ENCODE results near the gene MPP3. TPM values are rescaled to one million over a fixed set of nuclear protein-coding genes. Genes with fewer than 3 reads are reported as not detected.

MPP3 gene
- total RNA-seq, 1 experiment from 2014 or later: 34.3 TPM

DNA sequence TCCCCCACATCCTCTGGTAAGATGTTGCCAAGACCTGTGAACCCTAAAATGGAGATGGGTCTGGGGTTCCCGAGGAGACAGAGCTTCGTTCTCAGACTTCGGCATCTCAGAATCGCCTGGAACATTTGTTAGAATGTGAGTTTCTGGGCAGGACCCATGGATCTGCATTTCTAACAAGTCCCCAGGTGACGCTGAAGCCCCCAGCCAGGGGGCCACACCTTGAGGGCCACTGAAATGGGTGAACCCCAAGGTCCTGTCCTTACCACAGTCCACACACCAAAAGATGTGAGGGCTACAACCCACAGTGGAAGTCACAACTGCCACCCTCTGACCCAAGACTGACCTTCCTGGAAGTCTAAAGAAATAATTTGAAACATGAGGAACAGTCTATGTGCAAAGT, 14.0 kb downstream of the MPP3 start:
- intact Hi-C loops (cut with micrococcal nuclease): no loop called here
- no peak for ATAC-seq
- POLR2A ChIA-PET (ENCODE audit: unreplicated experiment): interaction anchor here (0.5 to 0.6 kb wide), 2 partner anchors 168 to 1801 kb away, joined by 5 to 6 read pairs; no protein-coding TSS in a partner anchor

DNA sequence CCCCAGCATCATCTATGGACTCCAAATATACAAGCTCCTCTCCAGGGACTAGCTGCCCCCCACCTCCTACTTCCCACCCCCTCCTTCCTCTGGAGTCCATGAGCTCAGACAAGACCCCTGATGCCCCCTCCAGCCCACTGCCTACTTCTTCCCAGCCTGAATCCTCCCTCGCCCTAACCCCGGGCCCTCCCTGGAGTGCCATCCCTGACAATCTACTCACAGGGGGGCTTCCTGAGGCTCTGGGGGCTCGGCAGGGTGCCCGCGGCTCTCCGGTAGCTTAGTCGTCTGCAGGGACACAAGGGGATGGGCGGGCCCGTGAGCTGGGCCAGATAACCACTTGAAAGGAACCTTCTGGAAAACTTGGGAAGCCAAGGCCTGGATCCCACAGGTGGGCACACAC, 15.1 kb downstream of the MPP3 start:
- peaks cover 20% of the 10 kb centered on the region; the same call in 1 of the 2 replicates for H3K36me3 ChIP-seq (ENCODE audit: low read depth, low read length)
- H3F3A ChIP-seq (ENCODE audit: low read length, unreplicated experiment): no peaks in the 10 kb centered on the region
- H3K9me3 ChIP-seq (ENCODE audit: low read length): no peaks in the 10 kb centered on the region
- H3K27me3 ChIP-seq (ENCODE audit: low read length): no peaks in the 10 kb centered on the region
- H3K27ac ChIP-seq (ENCODE audit: low read length): no peak overlapping the region
- H3K4me2 ChIP-seq (ENCODE audit: low read length): no peak overlapping the region
- ChIA-PET CTCF (no interaction called here), POLR2A (ENCODE audit: unreplicated experiment) (interaction anchor here (0.6 kb wide), 1 partner anchor 592 kb away, joined by 3 read pairs; no protein-coding TSS in a partner anchor)
- TF ChIP-seq EZH2 (IDR thresholded peaks at IDR 0.05; ENCODE audit: low read length, unreplicated experiment) (no peak), EZH2phosphoT487 (IDR thresholded peaks at IDR 0.05; ENCODE audit: borderline replicate concordance, low read length) (no peak)
- TF ChIP-seq, protein P1, sequence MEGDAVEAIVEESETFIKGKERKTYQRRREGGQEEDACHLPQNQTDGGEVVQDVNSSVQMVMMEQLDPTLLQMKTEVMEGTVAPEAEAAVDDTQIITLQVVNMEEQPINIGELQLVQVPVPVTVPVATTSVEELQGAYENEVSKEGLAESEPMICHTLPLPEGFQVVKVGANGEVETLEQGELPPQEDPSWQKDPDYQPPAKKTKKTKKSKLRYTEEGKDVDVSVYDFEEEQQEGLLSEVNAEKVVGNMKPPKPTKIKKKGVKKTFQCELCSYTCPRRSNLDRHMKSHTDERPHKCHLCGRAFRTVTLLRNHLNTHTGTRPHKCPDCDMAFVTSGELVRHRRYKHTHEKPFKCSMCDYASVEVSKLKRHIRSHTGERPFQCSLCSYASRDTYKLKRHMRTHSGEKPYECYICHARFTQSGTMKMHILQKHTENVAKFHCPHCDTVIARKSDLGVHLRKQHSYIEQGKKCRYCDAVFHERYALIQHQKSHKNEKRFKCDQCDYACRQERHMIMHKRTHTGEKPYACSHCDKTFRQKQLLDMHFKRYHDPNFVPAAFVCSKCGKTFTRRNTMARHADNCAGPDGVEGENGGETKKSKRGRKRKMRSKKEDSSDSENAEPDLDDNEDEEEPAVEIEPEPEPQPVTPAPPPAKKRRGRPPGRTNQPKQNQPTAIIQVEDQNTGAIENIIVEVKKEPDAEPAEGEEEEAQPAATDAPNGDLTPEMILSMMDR (conservative IDR thresholded peaks at IDR 0.05; ENCODE audit: low read depth, low read length): no peak
- no peaks in the 10 kb centered on the region for H3K9me2 ChIP-seq (replicated peaks; ENCODE audit: low read length)
- no TSS peak for BruUV-seq (replicated peaks)
- no peak for DNase-seq
- no peaks in the 10 kb centered on the region for H3K79me2 ChIP-seq (ENCODE audit: low read length)
- H2AFZ ChIP-seq (ENCODE audit: low read length): no peak overlapping the region
- no peaks in the 10 kb centered on the region for H4K20me1 ChIP-seq (ENCODE audit: low read length)
- no peak for ATAC-seq
- H3K4me1 ChIP-seq (ENCODE audit: insufficient read depth, low read length): peaks cover 16% of the 10 kb centered on the region
- no peak overlapping the region for H3K4me3 ChIP-seq (ENCODE audit: low read length)
- intact Hi-C loops (cut with micrococcal nuclease): no loop called here
- H3K9ac ChIP-seq (ENCODE audit: low read length): no peak overlapping the region

More for the DNA sequence above, 14.0 kb downstream of the MPP3 start:
- no peak overlapping the region for H3K4me2 ChIP-seq (ENCODE audit: low read length)
- H3K4me1 ChIP-seq (ENCODE audit: insufficient read depth, low read length): peaks cover 16% of the 10 kb centered on the region
- H2AFZ ChIP-seq (ENCODE audit: low read length): no peak overlapping the region
- BruUV-seq (replicated peaks): no TSS peak
- no peak for DNase-seq
- H3K36me3 ChIP-seq (ENCODE audit: low read depth, low read length): peaks cover 16% of the 10 kb centered on the region; the same call in 1 of the 2 replicates
- no peak overlapping the region for H3K9ac ChIP-seq (ENCODE audit: low read length)
- H3K27me3 ChIP-seq (ENCODE audit: low read length): no peaks in the 10 kb centered on the region
- H3K27ac ChIP-seq (ENCODE audit: low read length): no peak overlapping the region
- H3F3A ChIP-seq (ENCODE audit: low read length, unreplicated experiment): no peaks in the 10 kb centered on the region
- H3K79me2 ChIP-seq (ENCODE audit: low read length): no peaks in the 10 kb centered on the region
- H4K20me1 ChIP-seq (ENCODE audit: low read length): no peaks in the 10 kb centered on the region
- TF ChIP-seq EZH2 (IDR thresholded peaks at IDR 0.05; ENCODE audit: low read length, unreplicated experiment) (no peak), EZH2phosphoT487 (IDR thresholded peaks at IDR 0.05; ENCODE audit: borderline replicate concordance, low read length) (no peak)
- TF ChIP-seq, protein P1 (conservative IDR thresholded peaks at IDR 0.05; ENCODE audit: low read depth, low read length): no peak
- no peaks in the 10 kb centered on the region for H3K9me3 ChIP-seq (ENCODE audit: low read length)
- no peak overlapping the region for H3K4me3 ChIP-seq (ENCODE audit: low read length)
- CTCF ChIA-PET: no interaction called here
- no peaks in the 10 kb centered on the region for H3K9me2 ChIP-seq (replicated peaks; ENCODE audit: low read length)
